SK-N-SH (cell line): ENCODE results near the gene STAP2. TPM values are rescaled to one million over a fixed set of nuclear protein-coding genes. Genes with fewer than 3 reads are reported as not detected.

ENCODE experiments used
- CTCF ChIA-PET: fragments of 300-600, 350-600 bp; formaldehyde crosslinking; extraction: SDS; loops from one replicate; lab custom pipeline; 2021; lab: Yijun Ruan, JAX
- POLR2A ChIA-PET: fragments of 350-600 bp; sonication (Branson Sonifier 250); formaldehyde crosslinking; extraction: SDS; loops from one replicate; lab custom pipeline; 2020; ENCODE audit warnings: antibody characterized with exemption, inconsistent platforms; lab: Yijun Ruan, JAX
- DNase-seq: peaks from one replicate; pipeline ENCODE4 v3.0.0; 2012
- H2AFZ ChIP-seq: fragments of 200-600 bp; sonication (generic); 2 replicates; pipeline ENCODE4 v1.8.1; 2016; ENCODE audit warnings: antibody characterized with exemption, mild to moderate bottlenecking, low read depth
- H3F3A ChIP-seq: fragments of 200-600 bp; sonication (generic); replicated peaks from 2 replicates; pipeline ENCODE3; 2016; ENCODE audit warnings: antibody characterized with exemption, mild to moderate bottlenecking; ENCODE audit not compliant: insufficient read depth
- H3K27ac ChIP-seq, 2 experiments: fragments of 200-500 bp in 1 of 2; fragments of 200-600 bp in 1 of 2; sonication (Bioruptor generic) in 1 of 2; sonication (generic), shearing (Covaris generic) in 1 of 2; 2 replicates each; pipeline versions ENCODE4 v1.5.1 to v1.6.1; 2014 to 2016; ENCODE audit warnings: low read depth in 2 of 2, inconsistent platforms in 1 of 2, low read length in 1 of 2, mild to moderate bottlenecking in 1 of 2, mixed read lengths in 1 of 2
- H3K27me3 ChIP-seq: fragments of 200-600 bp; sonication (generic), shearing (Covaris generic); 2 replicates; pipeline ENCODE4 v1.6.1; 2016; ENCODE audit warnings: mixed run types; ENCODE audit not compliant: insufficient read depth
- H3K36me3 ChIP-seq, 2 experiments: fragments of 200-500 bp in 1 of 2; fragments of 200-600 bp in 1 of 2; sonication (Bioruptor generic) in 1 of 2; sonication (generic) in 1 of 2; replicated peaks in 1 of 2; 2 replicates each; pipeline versions ENCODE3 to v1.5.1; 2014 to 2016; ENCODE audit warnings: low read length in 1 of 2, mild to moderate bottlenecking in 1 of 2; ENCODE audit not compliant: insufficient read depth in 2 of 2, control insufficient read depth in 1 of 2
- H3K4me1 ChIP-seq, 2 experiments: fragments of 200-500 bp in 1 of 2; fragments of 200-600 bp in 1 of 2; sonication (Bioruptor generic) in 1 of 2; sonication (generic), shearing (Covaris generic) in 1 of 2; 2 replicates each; pipeline versions ENCODE4 v1.5.1 to v1.6.1; 2014 to 2016; ENCODE audit warnings: low read depth in 1 of 2, low read length in 1 of 2, mixed run types in 1 of 2; ENCODE audit not compliant: insufficient read depth in 2 of 2, control insufficient read depth in 1 of 2
- H3K4me2 ChIP-seq: fragments of 200-600 bp; sonication (generic), shearing (Covaris generic); 2 replicates; pipeline ENCODE4 v1.6.1; 2017; ENCODE audit warnings: mixed run types
- H3K4me3 ChIP-seq, 2 experiments: fragments of 200-500 bp in 1 of 2; fragments of 200-600 bp in 1 of 2; sonication (Bioruptor generic) in 1 of 2; sonication (generic), shearing (Covaris generic) in 1 of 2; 2 replicates each; pipeline versions ENCODE4 v1.5.1 to v1.8.1; 2014 to 2016; ENCODE audit warnings: low read depth in 2 of 2, inconsistent platforms in 1 of 2, low read length in 1 of 2, mild to moderate bottlenecking in 1 of 2, mixed read lengths in 1 of 2, moderate library complexity in 1 of 2
- H3K79me2 ChIP-seq: fragments of 200-600 bp; sonication (generic); 2 replicates; pipeline ENCODE4 v1.8.1; 2017; ENCODE audit warnings: mild to moderate bottlenecking; ENCODE audit not compliant: insufficient read depth
- H3K9ac ChIP-seq: fragments of 200-600 bp; sonication (generic); 2 replicates; pipeline ENCODE4 v1.6.1; 2017; ENCODE audit warnings: mixed run types
- H3K9me2 ChIP-seq: fragments of 200-600 bp; sonication (generic); 2 replicates; pipeline ENCODE4 v1.6.1; 2017; ENCODE audit warnings: mixed run types
- H3K9me3 ChIP-seq: fragments of 200-600 bp; sonication (generic); 2 replicates; pipeline ENCODE4 v1.6.1; 2017; ENCODE audit warnings: mixed run types, mild to moderate bottlenecking, moderate library complexity
- H4K20me1 ChIP-seq: fragments of 200-600 bp; sonication (generic); 2 replicates; pipeline ENCODE4 v1.6.1; 2017; ENCODE audit warnings: mild to moderate bottlenecking, mixed run types; ENCODE audit not compliant: insufficient read depth
- CHD2 ChIP-seq: fragments of 150-350 bp; IDR thresholded peaks from 2 replicates; pipeline ENCODE4 v1.6.1; 2018; ENCODE audit warnings: low read length; ENCODE audit not compliant: partially characterized antibody
- CTCF ChIP-seq: fragments of 200-600 bp; sonication (generic); IDR thresholded peaks from 2 replicates; pipeline ENCODE4 v1.6.1; 2017; ENCODE audit warnings: antibody characterized with exemption, mild to moderate bottlenecking, moderate library complexity
- MAX ChIP-seq: IDR thresholded peaks from 2 replicates; pipeline ENCODE4 v1.4.0; 2012; ENCODE audit warnings: low read depth
- MXI1 ChIP-seq: IDR thresholded peaks from 2 replicates; pipeline ENCODE4 v1.6.1; 2012; ENCODE audit warnings: mild to moderate bottlenecking, low read depth, low read length, improper control_type of control experiment
- PBX3 ChIP-seq: IDR thresholded peaks from 2 replicates; pipeline ENCODE4; 2012
- RAD21 ChIP-seq: IDR thresholded peaks from 2 replicates; pipeline ENCODE4 v1.6.1; 2012; ENCODE audit warnings: mild to moderate bottlenecking, low read length
- REST ChIP-seq: IDR thresholded peaks from 2 replicates; pipeline ENCODE4 v1.6.1; 2012; ENCODE audit warnings: mild to moderate bottlenecking, low read depth, low read length, moderate library complexity
- SIN3A ChIP-seq: IDR thresholded peaks from 2 replicates; pipeline ENCODE4 v1.6.1; 2012; ENCODE audit warnings: low read depth, mild to moderate bottlenecking, low read length, moderate library complexity, borderline replicate concordance
- TCF12 ChIP-seq: IDR thresholded peaks from 2 replicates; pipeline ENCODE4 v1.4.0; 2012
- USF2 ChIP-seq: fragments of 150-350 bp; IDR thresholded peaks from 2 replicates; pipeline ENCODE4 v1.6.1; 2017; ENCODE audit warnings: antibody characterized with exemption, low read length, low read depth, borderline replicate concordance
- YY1 ChIP-seq: IDR thresholded peaks from 2 replicates; pipeline ENCODE4 v1.4.0; 2012; ENCODE audit warnings: low read depth, mild to moderate bottlenecking
- WGBS: methylation state at CpG from one replicate; pipeline ENCODE4 v1.1.6; 2017; ENCODE audit warnings: low lambda C conversion rate; 5-methylcytosine and 5-hydroxymethylcytosine counted together
- polyA plus RNA-seq, 3 experiments: library from polyadenylated mRNA; depleted of rRNA; stranded (reverse); fragments of >200 nt; gene quantifications; 2 replicates each; pipeline ENCODE4 v1.2.3, GENCODE V29; 2012

STAP2 gene
- polyA plus RNA-seq, 1 of the 3 experiments (the other 2 are of a cell fraction), result 7.6 TPM

- H2AFZ ChIP-seq, result no peak overlapping the region
- CTCF ChIA-PET, result interaction anchor here (0.5 to 7.0 kb wide), 9 partner anchors 9 to 1510 kb away, joined by 3 to 60 read pairs (median 3); partner anchors contain the start of gene MPND
- H3K27me3 ChIP-seq, result peaks cover 12% of the 10 kb centered on the region
- no peaks in the 10 kb centered on the region for H4K20me1 ChIP-seq
- 7% methylated on average over 39 of the region's 71 CpGs for WGBS
- DNase-seq, result peak; percentile 61
- TF ChIP-seq MXI1 (peak; percentile 7; the same call in 1 of the 2 replicates), REST (no peak)
- TF ChIP-seq, all 33 proteins: peak for 1
- Histone ChIP-seq H3K27ac (peak overlapping the region in 1 of 2 experiments; percentile 99; a peak in 2 of 4 replicates), H3K4me3 (peak overlapping the region; percentile 49 to 50; a peak in 3 of 4 replicates), H3K4me1 (peaks cover 0 to 12% of the 10 kb centered on the region in 2 experiments; a peak in 1 of 4 replicates), H3K9me3 (no peaks in the 10 kb centered on the region), H3K4me2 (peak overlapping the region; percentile 69; the same call in 1 of the 2 replicates), H3K9ac (no peak overlapping the region), H3K36me3 (no peaks in the 10 kb centered on the region), H3K9me2 (no peaks in the 10 kb centered on the region), H3K79me2 (no peaks in the 10 kb centered on the region), H3F3A (no peaks in the 10 kb centered on the region)
- POLR2A ChIA-PET, result interaction anchor here (0.6 to 3.3 kb wide), 6 partner anchors 9 to 64 kb away, joined by 3 to 32 read pairs (median 4); partner anchors contain the start of genes MPND and YJU2
Observed at GRCh38 chr19:4279530-4280422, 58.9 kb downstream of the STAP2 start.

GRCh38 chr19:4279267-4279529, 59.4 kb downstream of the STAP2 start:
- H3K4me1 ChIP-seq, result peaks cover 0 to 12% of the 10 kb centered on the region in 2 experiments; a peak in 1 of 4 replicates
- WGBS, result 0% methylated on average over 6 of the region's 30 CpGs
- H3K9me2 ChIP-seq, result no peaks in the 10 kb centered on the region
- no peaks in the 10 kb centered on the region for H4K20me1 ChIP-seq
- H3K79me2 ChIP-seq, result no peaks in the 10 kb centered on the region
- ChIA-PET CTCF (interaction anchor here (0.5 to 7.0 kb wide), 7 partner anchors 10 to 1509 kb away, joined by 3 to 60 read pairs (median 3); partner anchors contain the start of gene MPND), POLR2A (interaction anchor here (1.0 to 3.3 kb wide), 3 partner anchors 29 to 64 kb away, joined by 3 to 32 read pairs (median 4); partner anchors contain the start of genes MPND and YJU2)
- no peaks in the 10 kb centered on the region for H3F3A ChIP-seq
- DNase-seq, result no peak
- H3K9ac ChIP-seq, result no peak overlapping the region
- H3K36me3 ChIP-seq, result no peaks in the 10 kb centered on the region
- peak overlapping the region; percentile 69; the same call in 1 of the 2 replicates for H3K4me2 ChIP-seq
- no peak overlapping the region for H2AFZ ChIP-seq
- H3K27ac ChIP-seq, result peak overlapping the region in 1 of 2 experiments; percentile 99; a peak in 2 of 4 replicates
- no peaks in the 10 kb centered on the region for H3K9me3 ChIP-seq
- H3K4me3 ChIP-seq, result peak overlapping the region; percentile 49 to 50; a peak in 3 of 4 replicates
- H3K27me3 ChIP-seq, result peaks cover 12% of the 10 kb centered on the region
- TF ChIP-seq YY1 (no peak), MAX (no peak), CTCF (no peak), USF2 (no peak), CHD2 (no peak), REST (no peak), MXI1 (no peak), PBX3 (no peak), SIN3A (no peak), RAD21 (no peak), TCF12 (no peak)
